ENCODE results near the gene NANP.

NANP gene

GRCh38 chr20:25571240-25571639 lies 52.6 kb downstream of the NANP start:
- no peak for DNase-seq (ENCODE audit: low spot score)

- DNase-seq (ENCODE audit: low spot score) = no peak
Observed at GRCh38 chr20:25570148-25570530, 53.7 kb downstream of the NANP start.

GRCh38 chr20:25567286-25567685 lies 56.5 kb downstream of the NANP start:
- DNase-seq (ENCODE audit: low spot score) = no peak

- DNase-seq (ENCODE audit: low spot score) = no peak
Observed at GRCh38 chr20:25566821-25567220, 57.0 kb downstream of the NANP start.

GRCh38 chr20:25565578-25566157 lies 58.1 kb downstream of the NANP start:
- no peak for DNase-seq (ENCODE audit: low spot score)

GRCh38 chr20:25563876-25564275 lies 59.9 kb downstream of the NANP start:
- no peak for DNase-seq (ENCODE audit: low spot score)

GRCh38 chr20:25563362-25563761 lies 60.5 kb downstream of the NANP start:
- DNase-seq (ENCODE audit: low spot score) = no peak
